DND-41 (cell line): ENCODE data around the gene SLC16A13.

Experiments
- CTCF ChIP-seq: IDR thresholded peaks from 2 replicates; pipeline ENCODE4 v1.5.1; 2012; ENCODE audit warnings: borderline replicate concordance, low read length, moderate library complexity, mild to moderate bottlenecking; ENCODE audit not compliant: poor library complexity, severe bottlenecking; ENCODE audit errors: extremely low read depth
- EZH2 ChIP-seq: IDR thresholded peaks from 3 replicates; pipeline ENCODE4 v1.6.1; 2012; ENCODE audit warnings: borderline replicate concordance, low read depth, mild to moderate bottlenecking, moderate library complexity, low read length, inconsistent platforms; ENCODE audit not compliant: severe bottlenecking

- TF ChIP-seq EZH2 (no peak), CTCF (no peak)
These were observed 36.8 kb upstream of the SLC16A13 start for GRCh38 chr17:6998855-6999508.
